MM.1S (cell line): ENCODE measurements around the gene BMAL1.

Source experiments
- DNase-seq: peaks from one replicate; pipeline ENCODE4 v3.0.0-alpha.2; 2015
- H2AFZ ChIP-seq: fragments of 300-600 bp; sonication (generic); 2 replicates; pipeline ENCODE4 v1.6.0; 2016; ENCODE audit warnings: antibody characterized with exemption, low read length
- H3F3A ChIP-seq: fragments of 300-600 bp; sonication (generic); 2 replicates; pipeline ENCODE4 v1.6.1; 2016; ENCODE audit warnings: mild to moderate bottlenecking, antibody characterized with exemption, low read length, moderate library complexity, mixed read lengths; ENCODE audit not compliant: insufficient read depth
- H3K27ac ChIP-seq: fragments of 300-600 bp; sonication (generic); 2 replicates; pipeline ENCODE4 v1.5.1; 2016; ENCODE audit warnings: mild to moderate bottlenecking, low read length
- H3K27me3 ChIP-seq: fragments of 300-600 bp; sonication (generic); replicated peaks from 2 replicates; pipeline ENCODE4 v1.6.0; 2016; ENCODE audit warnings: low read length; ENCODE audit not compliant: insufficient read depth
- H3K36me3 ChIP-seq: fragments of 300-600 bp; sonication (generic); replicated peaks from 2 replicates; pipeline ENCODE4 v1.6.1; 2016; ENCODE audit warnings: mild to moderate bottlenecking, low read length, mixed read lengths; ENCODE audit not compliant: insufficient read depth
- H3K4me1 ChIP-seq: fragments of 300-600 bp; sonication (generic); 2 replicates; pipeline ENCODE4 v1.6.1; 2016; ENCODE audit warnings: low read length, mixed read lengths
- H3K4me2 ChIP-seq: fragments of 300-600 bp; sonication (generic); 2 replicates; pipeline ENCODE4 v1.6.0; 2016; ENCODE audit warnings: low read depth, low read length
- H3K4me3 ChIP-seq: fragments of 300-600 bp; sonication (generic); 2 replicates; pipeline ENCODE4 v1.5.1; 2016; ENCODE audit warnings: low read length, mixed read lengths
- H3K79me2 ChIP-seq: fragments of 300-600 bp; sonication (generic); 2 replicates; pipeline ENCODE4 v1.6.1; 2016; ENCODE audit warnings: mixed run types, low read length, mixed read lengths
- H3K9ac ChIP-seq: fragments of 300-600 bp; sonication (generic); 2 replicates; pipeline ENCODE4 v1.6.1; 2016; ENCODE audit warnings: low read length, mixed read lengths
- H3K9me2 ChIP-seq: fragments of 300-600 bp; sonication (generic); replicated peaks from 2 replicates; pipeline ENCODE4 v1.6.1; 2016; ENCODE audit warnings: mild to moderate bottlenecking, low read length, mixed read lengths; ENCODE audit not compliant: insufficient read depth
- H3K9me3 ChIP-seq: fragments of 300-600 bp; sonication (generic); replicated peaks from 2 replicates; pipeline ENCODE4 v1.6.1; 2016; ENCODE audit warnings: mild to moderate bottlenecking, low read length, mixed read lengths; ENCODE audit not compliant: insufficient read depth
- H4K20me1 ChIP-seq: fragments of 300-600 bp; sonication (generic); 2 replicates; pipeline ENCODE4 v1.6.1; 2016; ENCODE audit warnings: mild to moderate bottlenecking, low read length, moderate library complexity, mixed read lengths; ENCODE audit not compliant: insufficient read depth
- EZH2 ChIP-seq: fragments of 300-600 bp; sonication (generic); optimal IDR thresholded peaks from 2 replicates; pipeline ENCODE3; 2017; ENCODE audit warnings: low read depth, mild to moderate bottlenecking, antibody characterized with exemption, low read length, mixed read lengths
- EZH2phosphoT487 ChIP-seq: fragments of 300-600 bp; sonication (generic); IDR thresholded peaks from 2 replicates; pipeline ENCODE4 v1.6.1; 2018; ENCODE audit warnings: antibody characterized with exemption, low read length
- TF ChIP-seq, protein P1 (sequence below): fragments of 300-600 bp; sonication (generic); IDR thresholded peaks from 2 replicates; pipeline ENCODE4 v1.5.1; 2016; ENCODE audit warnings: antibody characterized with exemption, low read length, mixed read lengths

Gene BMAL1

DNA sequence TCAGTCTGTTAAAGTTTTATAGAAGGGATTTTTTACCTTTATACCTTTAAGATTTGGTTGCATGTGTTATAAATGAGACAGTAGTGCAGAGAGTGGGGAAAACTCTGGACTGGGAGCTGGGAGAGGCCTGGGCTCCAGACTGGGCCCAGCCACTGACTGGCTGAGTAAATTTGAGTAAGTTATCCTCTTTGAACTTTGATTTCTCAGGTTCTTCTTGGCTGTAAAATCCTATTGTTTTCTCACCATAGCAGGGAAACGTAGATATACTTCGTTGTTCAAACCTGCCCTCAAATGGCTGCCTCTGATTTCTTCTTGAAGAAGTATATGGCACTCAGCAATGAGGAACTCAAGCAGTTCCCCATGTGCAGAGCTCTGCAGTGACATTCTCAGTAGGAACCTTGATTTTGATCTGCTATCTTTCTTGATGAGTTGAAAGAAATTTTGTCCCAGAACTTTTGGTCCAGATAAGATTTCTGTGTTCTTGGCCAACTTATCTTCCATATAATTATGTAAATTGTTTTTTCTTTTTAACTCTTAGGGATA is 8.8 kb downstream of the BMAL1 start:
- H3K9ac ChIP-seq = no peak overlapping the region
- no peaks in the 10 kb centered on the region for H3K27me3 ChIP-seq
- H2AFZ ChIP-seq = no peak overlapping the region
- DNase-seq = no peak
- H3K36me3 ChIP-seq = no peaks in the 10 kb centered on the region
- H4K20me1 ChIP-seq = 0 out of 2 replicates have a peak, but pooled peaks cover 4% of the 10 kb centered on the region
- no peak overlapping the region for H3K4me3 ChIP-seq
- no peak overlapping the region for H3K27ac ChIP-seq
- H3K79me2 ChIP-seq = peaks cover 57% of the 10 kb centered on the region
- no peak for TF ChIP-seq EZH2
- TF ChIP-seq, protein P1, sequence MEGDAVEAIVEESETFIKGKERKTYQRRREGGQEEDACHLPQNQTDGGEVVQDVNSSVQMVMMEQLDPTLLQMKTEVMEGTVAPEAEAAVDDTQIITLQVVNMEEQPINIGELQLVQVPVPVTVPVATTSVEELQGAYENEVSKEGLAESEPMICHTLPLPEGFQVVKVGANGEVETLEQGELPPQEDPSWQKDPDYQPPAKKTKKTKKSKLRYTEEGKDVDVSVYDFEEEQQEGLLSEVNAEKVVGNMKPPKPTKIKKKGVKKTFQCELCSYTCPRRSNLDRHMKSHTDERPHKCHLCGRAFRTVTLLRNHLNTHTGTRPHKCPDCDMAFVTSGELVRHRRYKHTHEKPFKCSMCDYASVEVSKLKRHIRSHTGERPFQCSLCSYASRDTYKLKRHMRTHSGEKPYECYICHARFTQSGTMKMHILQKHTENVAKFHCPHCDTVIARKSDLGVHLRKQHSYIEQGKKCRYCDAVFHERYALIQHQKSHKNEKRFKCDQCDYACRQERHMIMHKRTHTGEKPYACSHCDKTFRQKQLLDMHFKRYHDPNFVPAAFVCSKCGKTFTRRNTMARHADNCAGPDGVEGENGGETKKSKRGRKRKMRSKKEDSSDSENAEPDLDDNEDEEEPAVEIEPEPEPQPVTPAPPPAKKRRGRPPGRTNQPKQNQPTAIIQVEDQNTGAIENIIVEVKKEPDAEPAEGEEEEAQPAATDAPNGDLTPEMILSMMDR = no peak
- no peak for TF ChIP-seq EZH2phosphoT487
- H3K4me1 ChIP-seq = no peaks in the 10 kb centered on the region
- no peaks in the 10 kb centered on the region for H3K9me3 ChIP-seq
- H3F3A ChIP-seq = no peaks in the 10 kb centered on the region
- no peak overlapping the region for H3K4me2 ChIP-seq
- H3K9me2 ChIP-seq = no peaks in the 10 kb centered on the region

DNA sequence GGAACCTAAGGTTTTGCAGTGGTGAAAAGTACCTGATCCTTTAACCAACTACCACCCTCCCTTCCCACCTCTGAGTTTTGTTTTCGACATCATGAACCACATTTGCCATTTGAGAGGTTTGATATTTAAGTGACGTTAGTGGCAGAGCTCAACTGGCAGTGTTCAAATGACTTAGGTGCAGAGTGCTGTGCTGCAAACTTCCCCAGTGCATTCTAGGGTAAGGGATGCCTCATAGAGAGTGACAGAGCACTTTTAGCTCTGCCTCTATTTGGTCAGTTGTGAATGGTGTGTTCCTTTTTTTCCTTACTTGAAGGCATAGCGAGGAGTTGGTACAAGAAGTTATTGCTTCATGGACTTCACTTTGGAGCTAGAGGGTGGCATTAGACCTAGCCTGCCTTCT is 9.4 kb downstream of the BMAL1 start:
- Histone ChIP-seq H3K9me3 (no peaks in the 10 kb centered on the region), H3K4me3 (no peak overlapping the region), H4K20me1 (0 out of 2 replicates have a peak, but pooled peaks cover 4% of the 10 kb centered on the region), H3K27me3 (no peaks in the 10 kb centered on the region), H3K4me2 (no peak overlapping the region), H3K9me2 (no peaks in the 10 kb centered on the region), H3F3A (no peaks in the 10 kb centered on the region), H3K27ac (no peak overlapping the region), H3K36me3 (no peaks in the 10 kb centered on the region), H2AFZ (no peak overlapping the region), H3K9ac (no peak overlapping the region), H3K79me2 (peaks cover 54% of the 10 kb centered on the region), H3K4me1 (no peaks in the 10 kb centered on the region)
- DNase-seq = no peak
- TF ChIP-seq EZH2 (no peak), EZH2phosphoT487 (no peak)
- TF ChIP-seq, protein P1 = no peak

DNA sequence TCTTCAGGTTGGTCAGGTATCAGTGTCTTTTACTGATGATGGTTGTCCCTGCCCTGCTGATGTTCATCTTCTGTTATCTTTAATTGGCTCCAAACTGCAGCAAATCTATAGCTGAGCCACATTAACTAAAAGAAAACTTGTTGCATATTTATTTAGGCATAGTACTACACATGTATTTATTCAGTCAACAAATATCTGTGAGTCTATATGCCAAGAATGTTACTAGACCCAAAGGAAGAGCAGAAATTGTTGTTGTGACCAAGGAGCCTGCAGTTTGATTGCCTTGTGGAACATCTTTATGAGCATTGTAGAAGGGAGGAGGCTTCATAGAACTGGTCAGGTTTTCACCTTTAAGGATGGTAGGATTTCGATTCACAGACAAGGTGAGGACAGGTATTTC is 10.1 kb downstream of the BMAL1 start:
- Histone ChIP-seq H3K4me1 (no peaks in the 10 kb centered on the region), H3K4me2 (no peak overlapping the region), H3K9me2 (no peaks in the 10 kb centered on the region), H3K9me3 (no peaks in the 10 kb centered on the region), H3K79me2 (peaks cover 49% of the 10 kb centered on the region), H3K36me3 (no peaks in the 10 kb centered on the region), H3K27ac (no peak overlapping the region), H4K20me1 (0 out of 2 replicates have a peak, but pooled peaks cover 4% of the 10 kb centered on the region), H3K27me3 (no peaks in the 10 kb centered on the region), H3K4me3 (no peak overlapping the region), H3K9ac (no peak overlapping the region), H3F3A (no peaks in the 10 kb centered on the region), H2AFZ (no peak overlapping the region)
- no peak for DNase-seq
- TF ChIP-seq EZH2phosphoT487 (no peak), EZH2 (no peak)
- TF ChIP-seq, protein P1 = no peak
